H1 (cell line): ENCODE data around the gene SPTY2D1. TPM values are rescaled to one million over a fixed set of nuclear protein-coding genes. Genes with fewer than 3 reads are reported as not detected.

ENCODE experiments used
- CTCF ChIA-PET: fragments of 300-600 bp; sonication (Branson Sonifier 250); formaldehyde crosslinking; loops from one replicate; lab custom pipeline; 2021; ENCODE audit not compliant: partially characterized antibody; lab: Charles Lee
- POLR2A ChIA-PET: fragments of 300-600 bp; sonication (Branson Sonifier 250); formaldehyde crosslinking; loops from one replicate; lab custom pipeline; 2021; ENCODE audit warnings: inconsistent platforms; ENCODE audit not compliant: partially characterized antibody; lab: Charles Lee
- DNase-seq, 2 experiments: peaks; one replicate each; pipeline versions ENCODE4 v3.0.0 to v3.0.0-alpha.2; 2010 to 2022; ENCODE audit warnings: low spot score in 2 of 2, low read depth in 1 of 2, mixed read lengths in 1 of 2
- FAIRE-seq: peaks from 2 replicates; lab custom pipeline; 2011; peaks lifted over from hg19 to GRCh38; lab: Jason Lieb, UNC
- H2AFZ ChIP-seq: 2 replicates; pipeline ENCODE4 v1.8.1; 2012; ENCODE audit warnings: low read length, inconsistent platforms
- H2AK5ac ChIP-seq: 2 replicates; pipeline ENCODE4 v1.6.1; 2013; ENCODE audit warnings: low read depth, low read length
- H2BK120ac ChIP-seq: replicated peaks from 2 replicates; pipeline ENCODE3; 2013; ENCODE audit warnings: low read depth, low read length, inconsistent platforms
- H2BK12ac ChIP-seq: 2 replicates; pipeline ENCODE4 v1.6.1; 2013; ENCODE audit warnings: low read depth, low read length
- H2BK15ac ChIP-seq: 2 replicates; pipeline ENCODE4 v1.6.1; 2013; ENCODE audit warnings: low read length
- H2BK20ac ChIP-seq: 2 replicates; pipeline ENCODE4 v1.6.1; 2013; ENCODE audit warnings: low read length
- H2BK5ac ChIP-seq: 2 replicates; pipeline ENCODE4 v1.6.1; 2013; ENCODE audit warnings: low read depth, low read length
- H3K14ac ChIP-seq: 2 replicates; pipeline ENCODE4 v1.6.1; 2013; ENCODE audit warnings: inconsistent platforms; ENCODE audit not compliant: insufficient read length
- H3K18ac ChIP-seq: 2 replicates; pipeline ENCODE4 v1.6.1; 2013; ENCODE audit warnings: low read length; ENCODE audit errors: extremely low read depth
- H3K23ac ChIP-seq: 2 replicates; pipeline ENCODE4 v1.6.1; 2013; ENCODE audit warnings: inconsistent platforms; ENCODE audit not compliant: insufficient read length
- H3K23me2 ChIP-seq: 2 replicates; pipeline ENCODE4 v1.6.1; 2013; ENCODE audit warnings: low read depth, low read length
- H3K27ac ChIP-seq: 2 replicates; pipeline ENCODE4 v1.6.1; 2011; ENCODE audit warnings: low read depth, low read length, inconsistent platforms
- H3K27me3 ChIP-seq, 4 experiments: replicated peaks in 1 of 4; 1 replicate in 1 of 4; 2 replicates in 3 of 4; pipeline versions ENCODE4 v1.6.1 to v1.8.1; 2011 to 2013; ENCODE audit warnings: low read length in 3 of 4, mild to moderate bottlenecking in 3 of 4, inconsistent platforms in 2 of 4, mixed read lengths in 2 of 4, moderate library complexity in 1 of 4; ENCODE audit not compliant: control insufficient read depth in 3 of 4, insufficient read depth in 3 of 4; ENCODE audit errors: extremely low read depth in 1 of 4
- H3K36me3 ChIP-seq, 4 experiments: 2 replicates each; pipeline versions ENCODE4 v1.6.1 to v1.8.1; 2011 to 2013; ENCODE audit warnings: mild to moderate bottlenecking in 4 of 4, low read length in 3 of 4, moderate library complexity in 2 of 4, control low read depth in 1 of 4, inconsistent platforms in 1 of 4; ENCODE audit not compliant: insufficient read depth in 4 of 4, control insufficient read depth in 2 of 4
- H3K4ac ChIP-seq: replicated peaks from 2 replicates; pipeline ENCODE3; 2013; ENCODE audit warnings: low read length, low read depth, mixed read lengths, inconsistent platforms; ENCODE audit not compliant: insufficient read length
- H3K4me1 ChIP-seq, 4 experiments: replicated peaks in 1 of 4; 1 replicate in 1 of 4; 2 replicates in 3 of 4; pipeline versions ENCODE4 v1.6.1 to v1.8.1; 2011 to 2013; ENCODE audit warnings: low read length in 3 of 4, inconsistent platforms in 2 of 4, mixed read lengths in 1 of 4; ENCODE audit not compliant: insufficient read depth in 4 of 4, control insufficient read depth in 3 of 4
- H3K4me2 ChIP-seq, 2 experiments: 2 replicates each; pipeline versions ENCODE4 v1.6.1 to v1.8.1; 2011 to 2013; ENCODE audit warnings: low read depth in 2 of 2, low read length in 2 of 2, control low read depth in 1 of 2, inconsistent platforms in 1 of 2, mild to moderate bottlenecking in 1 of 2; ENCODE audit not compliant: insufficient read depth in 1 of 2
- H3K4me3 ChIP-seq, 4 experiments: fragments of 200-600, 300-600 bp in 1 of 4; sonication (generic), shearing (Covaris generic), sonication (Bioruptor Twin) in 1 of 4; 2 replicates each; pipeline versions ENCODE4 v1.5.1 to v1.8.1; 2011 to 2016; ENCODE audit warnings: low read length in 4 of 4, low read depth in 3 of 4, control low read depth in 2 of 4, inconsistent platforms in 2 of 4, mild to moderate bottlenecking in 2 of 4, mixed read lengths in 1 of 4, moderate library complexity in 1 of 4; ENCODE audit not compliant: insufficient read depth in 2 of 4; ENCODE audit errors: extremely low read depth in 1 of 4
- H3K56ac ChIP-seq: replicated peaks from 2 replicates; pipeline ENCODE3; 2013; ENCODE audit warnings: low read depth, mild to moderate bottlenecking, mixed read lengths, low read length, inconsistent platforms; ENCODE audit not compliant: insufficient read length
- H3K79me1 ChIP-seq: 2 replicates; pipeline ENCODE4 v1.6.1; 2013; ENCODE audit warnings: low read depth, low read length, control low read depth
- H3K79me2 ChIP-seq, 2 experiments: 2 replicates each; pipeline versions ENCODE4 v1.6.1 to v1.8.1; 2012 to 2013; ENCODE audit warnings: low read length in 2 of 2, mild to moderate bottlenecking in 2 of 2, inconsistent platforms in 1 of 2; ENCODE audit not compliant: insufficient read depth in 2 of 2, control insufficient read depth in 1 of 2
- H3K9ac ChIP-seq, 4 experiments: replicated peaks in 1 of 4; 1 replicate in 1 of 4; 2 replicates in 3 of 4; pipeline versions ENCODE4 v1.6.1 to v1.8.1; 2011 to 2013; ENCODE audit warnings: low read depth in 3 of 4, low read length in 3 of 4, control low read depth in 2 of 4, mild to moderate bottlenecking in 2 of 4, moderate library complexity in 2 of 4, inconsistent platforms in 1 of 4; ENCODE audit errors: extremely low read depth in 1 of 4
- H3K9me3 ChIP-seq, 2 experiments: 2 replicates each; pipeline versions ENCODE4 v1.6.1 to v1.8.1; 2012 to 2013; ENCODE audit warnings: mild to moderate bottlenecking in 2 of 2, moderate library complexity in 2 of 2, control low read depth in 1 of 2, inconsistent platforms in 1 of 2, low read depth in 1 of 2, low read length in 1 of 2, mixed read lengths in 1 of 2; ENCODE audit not compliant: insufficient read depth in 2 of 2
- H4K20me1 ChIP-seq, 2 experiments: replicated peaks in 1 of 2; 2 replicates each; pipeline versions ENCODE3 to v1.8.1; 2011 to 2013; ENCODE audit warnings: inconsistent platforms in 2 of 2, low read length in 2 of 2, mild to moderate bottlenecking in 1 of 2; ENCODE audit not compliant: insufficient read depth in 2 of 2, control insufficient read depth in 1 of 2
- H4K5ac ChIP-seq: 2 replicates; pipeline ENCODE4 v1.6.1; 2013; ENCODE audit warnings: low read length, low read depth, mixed read lengths, inconsistent platforms; ENCODE audit not compliant: insufficient read length
- H4K8ac ChIP-seq: 2 replicates; pipeline ENCODE4 v1.8.0; 2013; ENCODE audit warnings: mild to moderate bottlenecking, moderate library complexity, low read length, inconsistent platforms; ENCODE audit not compliant: insufficient read depth; ENCODE audit errors: extremely low read depth
- H4K91ac ChIP-seq: replicated peaks from 2 replicates; pipeline ENCODE3; 2013; ENCODE audit warnings: low read length, mixed read lengths, inconsistent platforms; ENCODE audit not compliant: insufficient read length
- BACH1 ChIP-seq: IDR thresholded peaks from 2 replicates; pipeline ENCODE4 v1.6.1; 2012; ENCODE audit warnings: low read length, improper control_type of control experiment
- CEBPB ChIP-seq: IDR thresholded peaks from 2 replicates; pipeline ENCODE4 v1.6.1; 2012; ENCODE audit warnings: low read depth, low read length
- GABPA ChIP-seq: IDR thresholded peaks from 2 replicates; pipeline ENCODE4 v1.6.1; 2011; ENCODE audit warnings: mild to moderate bottlenecking, low read length, moderate library complexity, borderline replicate concordance; ENCODE audit not compliant: insufficient read depth
- MAFK ChIP-seq: IDR thresholded peaks from 2 replicates; pipeline ENCODE4 v1.6.1; 2012; ENCODE audit warnings: low read depth, mild to moderate bottlenecking, improper control_type of control experiment, low read length
- NANOG ChIP-seq: IDR thresholded peaks from 2 replicates; pipeline ENCODE4 v1.6.1; 2011; ENCODE audit warnings: low read length, low read depth, mild to moderate bottlenecking, inconsistent platforms; ENCODE audit not compliant: insufficient read depth, poor library complexity, severe bottlenecking
- RBBP5 ChIP-seq: IDR thresholded peaks from 2 replicates; pipeline ENCODE4 v1.7.1; 2012; ENCODE audit warnings: low read depth, mild to moderate bottlenecking, inconsistent platforms, low read length, moderate library complexity, borderline replicate concordance
- SAP30 ChIP-seq: fragments of 300-600 bp; sonication (generic); IDR thresholded peaks from 2 replicates; pipeline ENCODE4 v1.7.1; 2012; ENCODE audit warnings: low read length, moderate library complexity, mild to moderate bottlenecking, inconsistent platforms; ENCODE audit not compliant: insufficient read depth, insufficient replicate concordance
- SP4 ChIP-seq: IDR thresholded peaks from 2 replicates; pipeline ENCODE4 v1.6.1; 2012; ENCODE audit warnings: low read length, inconsistent platforms
- TAF7 ChIP-seq: optimal IDR thresholded peaks from 2 replicates; pipeline ENCODE3; 2011; ENCODE audit warnings: low read depth, mild to moderate bottlenecking, inconsistent platforms, low read length, moderate library complexity, borderline replicate concordance
- WGBS, 2 experiments: shearing (Covaris generic) in 1 of 2; methylation state at CpG; one replicate each; pipeline versions ENCODE4 v1.1.6 to v1.1.7; 2013 to 2015; ENCODE audit warnings: low lambda C conversion rate in 2 of 2, mixed read lengths in 2 of 2, inconsistent platforms in 1 of 2, low coverage in 1 of 2, missing lambda C conversion rate in 1 of 2; ENCODE audit not compliant: insufficient replicate concordance in 2 of 2, insufficient coverage in 1 of 2, insufficient read length in 1 of 2; ENCODE audit errors: extremely low coverage in 1 of 2, missing lambda C conversion rate in 1 of 2; 5-methylcytosine and 5-hydroxymethylcytosine counted together
- polyA plus RNA-seq, 7 experiments: library from polyadenylated mRNA; depleted of rRNA in 3 of 7; stranded (reverse) in 5 of 7; unstranded in 2 of 7; fragments of >200 nt in 5 of 7; fragments of 200-250 nt in 2 of 7; gene quantifications; 1 replicate in 5 of 7; 2 replicates in 1 of 7; 4 replicates in 1 of 7; pipeline versions ENCODE4 v1.2.1 to v1.2.3, GENCODE V29; 2011 to 2013; ENCODE audit warnings: missing spikeins in 2 of 7, mixed read lengths in 2 of 7
- total RNA-seq: library from RNA; stranded (reverse); fragmentation: NEBNext Ultra II Directional; extraction: Animal tissue kit (Norgen Biotek cat#: 25700); gene quantifications from 2 replicates; pipeline ENCODE4 v1.2.1, GENCODE V29; 2021
- TF ChIP-seq, protein P1 (sequence below): IDR thresholded peaks from 2 replicates; pipeline ENCODE4 v1.6.1; 2011; ENCODE audit warnings: low read length, improper control_type of control experiment
- TF ChIP-seq, protein P2 (sequence below): IDR thresholded peaks from 2 replicates; pipeline ENCODE4 v1.6.1; 2011; ENCODE audit warnings: low read depth, mild to moderate bottlenecking, low read length; ENCODE audit not compliant: insufficient read depth

Gene SPTY2D1
- total and polyA plus RNA-seq, 2 of the 8 experiments (the other 6 are each of a cell fraction or from before 2014, with no cell fraction given), result 4.9 to 17.6 TPM

DNA sequence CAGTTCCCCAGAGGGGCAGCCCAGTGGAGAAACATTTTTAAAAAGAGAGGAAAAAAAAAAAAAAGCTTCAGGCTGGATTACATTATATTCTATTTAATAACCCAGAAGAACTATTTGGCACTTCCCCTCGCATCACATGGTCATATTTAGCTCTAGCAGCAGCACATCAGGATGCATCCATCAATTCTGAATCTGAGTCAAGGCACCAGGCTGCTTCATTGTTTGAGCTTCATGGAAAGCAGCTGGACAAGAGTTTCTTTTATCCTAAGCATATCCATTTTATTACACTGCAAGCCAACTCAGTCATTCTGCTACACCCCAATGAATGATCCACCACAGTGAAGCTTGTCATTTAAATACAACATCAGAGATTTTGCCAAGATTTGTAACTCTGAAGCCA, 10.0 kb downstream of the SPTY2D1 start:
- H2AFZ ChIP-seq, result no peak overlapping the region
- 82% methylated on average over 1 of the region's 1 CpG; no CpG with 5 or more reads in 1 of the 2 experiments for WGBS, 2 experiments
- no peaks in the 10 kb centered on the region for H3K36me3 ChIP-seq
- H3K14ac ChIP-seq, result no peak overlapping the region
- H3K23ac ChIP-seq, result no peak overlapping the region
- no peaks in the 10 kb centered on the region for H3K23me2 ChIP-seq
- no peaks in the 10 kb centered on the region for H3K4me1 ChIP-seq
- H3K4me2 ChIP-seq, result no peak overlapping the region
- DNase-seq, result no peak
- no peak overlapping the region for H4K91ac ChIP-seq
- no peak overlapping the region for H3K4me3 ChIP-seq
- H4K8ac ChIP-seq, result no peak overlapping the region
- no peaks in the 10 kb centered on the region for H3K9me3 ChIP-seq
- H2BK15ac ChIP-seq, result no peak overlapping the region
- no peak overlapping the region for H2AK5ac ChIP-seq
- no peak overlapping the region for H2BK120ac ChIP-seq
- no peak overlapping the region for H3K4ac ChIP-seq
- no peak overlapping the region for H4K5ac ChIP-seq
- TF ChIP-seq TAF7 (no peak), SAP30 (no peak), RBBP5 (no peak), NANOG (no peak), BACH1 (no peak), MAFK (no peak), CEBPB (no peak), SP4 (no peak), GABPA (no peak)
- TF ChIP-seq, protein P1, sequence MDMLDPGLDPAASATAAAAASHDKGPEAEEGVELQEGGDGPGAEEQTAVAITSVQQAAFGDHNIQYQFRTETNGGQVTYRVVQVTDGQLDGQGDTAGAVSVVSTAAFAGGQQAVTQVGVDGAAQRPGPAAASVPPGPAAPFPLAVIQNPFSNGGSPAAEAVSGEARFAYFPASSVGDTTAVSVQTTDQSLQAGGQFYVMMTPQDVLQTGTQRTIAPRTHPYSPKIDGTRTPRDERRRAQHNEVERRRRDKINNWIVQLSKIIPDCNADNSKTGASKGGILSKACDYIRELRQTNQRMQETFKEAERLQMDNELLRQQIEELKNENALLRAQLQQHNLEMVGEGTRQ, result no peak
- TF ChIP-seq, protein P2, sequence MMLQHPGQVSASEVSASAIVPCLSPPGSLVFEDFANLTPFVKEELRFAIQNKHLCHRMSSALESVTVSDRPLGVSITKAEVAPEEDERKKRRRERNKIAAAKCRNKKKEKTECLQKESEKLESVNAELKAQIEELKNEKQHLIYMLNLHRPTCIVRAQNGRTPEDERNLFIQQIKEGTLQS, result no peak
- TF ChIP-seq, all 59 proteins: peak for 0
- Histone ChIP-seq H2BK20ac (no peak overlapping the region), H3K18ac (no peak overlapping the region), H3K56ac (no peak overlapping the region), H2BK5ac (no peak overlapping the region), H3K79me1 (peaks cover 8% of the 10 kb centered on the region; the same call in 1 of the 2 replicates), H3K79me2 (peaks cover 8 to 80% of the 10 kb centered on the region in 2 experiments; a peak in 3 of 4 replicates), H4K20me1 (peaks cover 1 to 3% of the 10 kb centered on the region in 2 experiments), H3K27me3 (no peaks in the 10 kb centered on the region), H2BK12ac (no peak overlapping the region), H3K27ac (no peak overlapping the region), H3K9ac (no peak overlapping the region)
- ChIA-PET CTCF (interaction anchor here (0.9 kb wide), 1 partner anchor 27 kb away, joined by 3 read pairs; no protein-coding TSS in a partner anchor), POLR2A (interaction anchor here (2.6 kb wide), 1 partner anchor 10 kb away, joined by 7 read pairs; the partner anchor contains the start of gene SPTY2D1)
- no peak for FAIRE-seq
